Measurements from ENCODE around the gene CYP11A1. TPM values are rescaled to one million over a fixed set of nuclear protein-coding genes. Genes with fewer than 3 reads are reported as not detected.

Gene CYP11A1
- total RNA-seq, 1 donor from 2014 or later: not detected

GRCh38 chr15:74333662-74334061 is 33.8 kb downstream of the CYP11A1 start:
- FAIRE-seq: no peak
- TF ChIP-seq CTCF (IDR thresholded peaks at IDR 0.05; ENCODE audit: insufficient read depth, low read length, severe bottlenecking): no peak
- no peaks in the 10 kb centered on the region for H3K27me3 ChIP-seq (ENCODE audit: control insufficient read depth, insufficient read depth, low read length)
- DNase-seq (ENCODE audit: low read depth): peak; percentile 76
- H3K4me3 ChIP-seq (ENCODE audit: low read depth, low read length): no peak overlapping the region
- no peaks in the 10 kb centered on the region for H3K36me3 ChIP-seq (ENCODE audit: control insufficient read depth, insufficient read depth, low read length)

- no peak for TF ChIP-seq CTCF (IDR thresholded peaks at IDR 0.05; ENCODE audit: insufficient read depth, low read length, severe bottlenecking)
- Histone ChIP-seq H3K4me3 (ENCODE audit: low read depth, low read length) (no peak overlapping the region), H3K36me3 (ENCODE audit: control insufficient read depth, insufficient read depth, low read length) (no peaks in the 10 kb centered on the region), H3K27me3 (ENCODE audit: control insufficient read depth, insufficient read depth, low read length) (no peaks in the 10 kb centered on the region)
- DNase-seq (ENCODE audit: low read depth) (no peak), FAIRE-seq (no peak)
These were observed 34.4 kb downstream of the CYP11A1 start for GRCh38 chr15:74333093-74333492.

- DNase-seq (ENCODE audit: low read depth) (no peak), FAIRE-seq (no peak)
- H3K4me3 ChIP-seq (ENCODE audit: low read depth, low read length): no peak overlapping the region
- TF ChIP-seq CTCF (IDR thresholded peaks at IDR 0.05; ENCODE audit: insufficient read depth, low read length, severe bottlenecking): no peak
- no peaks in the 10 kb centered on the region for H3K36me3 ChIP-seq (ENCODE audit: control insufficient read depth, insufficient read depth, low read length)
- no peaks in the 10 kb centered on the region for H3K27me3 ChIP-seq (ENCODE audit: control insufficient read depth, insufficient read depth, low read length)
These were observed 34.8 kb downstream of the CYP11A1 start for GRCh38 chr15:74332611-74333010.

GRCh38 chr15:74332011-74332410 is 35.4 kb downstream of the CYP11A1 start:
- Histone ChIP-seq H3K36me3 (ENCODE audit: control insufficient read depth, insufficient read depth, low read length) (no peaks in the 10 kb centered on the region), H3K4me3 (ENCODE audit: low read depth, low read length) (no peak overlapping the region), H3K27me3 (ENCODE audit: control insufficient read depth, insufficient read depth, low read length) (no peaks in the 10 kb centered on the region)
- TF ChIP-seq CTCF (IDR thresholded peaks at IDR 0.05; ENCODE audit: insufficient read depth, low read length, severe bottlenecking): no peak
- no peak for DNase-seq (ENCODE audit: low read depth)
- FAIRE-seq: no peak

GRCh38 chr15:74330861-74331408 is 36.5 kb downstream of the CYP11A1 start:
- FAIRE-seq: no peak
- no peak for DNase-seq (ENCODE audit: low read depth)
- no peak overlapping the region for H3K4me3 ChIP-seq (ENCODE audit: low read depth, low read length)
- no peak for TF ChIP-seq CTCF (IDR thresholded peaks at IDR 0.05; ENCODE audit: insufficient read depth, low read length, severe bottlenecking)
- peaks cover 2% of the 10 kb centered on the region for H3K27me3 ChIP-seq (ENCODE audit: control insufficient read depth, insufficient read depth, low read length)
- no peaks in the 10 kb centered on the region for H3K36me3 ChIP-seq (ENCODE audit: control insufficient read depth, insufficient read depth, low read length)
